HCEC 1CT (cell line): ENCODE measurements around the gene DGUOK.
A peak's percentile ranks its signal among the peaks of the same experiment; 100 is the strongest.

ENCODE experiments used
- DNase-seq: peaks from one replicate; pipeline ENCODE4 v3.0.0-alpha.2; 2017

The DGUOK gene

GRCh38 chr2:73956218-73956865 is 29.7 kb downstream of the DGUOK start:
- DNase-seq, result no peak

- no peak for DNase-seq
These were observed 34.6 kb downstream of the DGUOK start for GRCh38 chr2:73961274-73961673.

GRCh38 chr2:73961823-73962615 is 35.3 kb downstream of the DGUOK start:
- no peak for DNase-seq

- DNase-seq, result no peak
These were observed 36.1 kb downstream of the DGUOK start for GRCh38 chr2:73962798-73963197.

GRCh38 chr2:73963385-73964120 is 36.9 kb downstream of the DGUOK start:
- no peak for DNase-seq

GRCh38 chr2:73964223-73964622 is 37.5 kb downstream of the DGUOK start:
- no peak for DNase-seq

GRCh38 chr2:73965053-73965452 is 38.4 kb downstream of the DGUOK start:
- DNase-seq, result no peak

GRCh38 chr2:73968357-73968937 is 41.8 kb downstream of the DGUOK start:
- no peak for DNase-seq

GRCh38 chr2:73969356-73969755 is 42.7 kb downstream of the DGUOK start:
- DNase-seq, result no peak

- DNase-seq, result no peak
These were observed 43.6 kb downstream of the DGUOK start for GRCh38 chr2:73970141-73970803.

- DNase-seq, result no peak
These were observed 44.3 kb downstream of the DGUOK start for GRCh38 chr2:73970850-73971471.

- no peak for DNase-seq
These were observed 45.0 kb downstream of the DGUOK start for GRCh38 chr2:73971722-73972121.

GRCh38 chr2:73972846-73973245 is 46.2 kb downstream of the DGUOK start:
- no peak for DNase-seq

- DNase-seq, result no peak
These were observed 49.1 kb downstream of the DGUOK start for GRCh38 chr2:73975731-73976130.

- no peak for DNase-seq
These were observed 50.1 kb downstream of the DGUOK start for GRCh38 chr2:73976803-73977202.

GRCh38 chr2:73977466-73977865 is 50.8 kb downstream of the DGUOK start:
- DNase-seq, result no peak

GRCh38 chr2:73979021-73979420 is 52.3 kb downstream of the DGUOK start:
- no peak for DNase-seq

- peak; percentile 89 for DNase-seq
These were observed 53.0 kb downstream of the DGUOK start for GRCh38 chr2:73979686-73980085.

- no peak for DNase-seq
These were observed 53.9 kb downstream of the DGUOK start for GRCh38 chr2:73980566-73980965.

GRCh38 chr2:73981081-73982001 is 54.7 kb downstream of the DGUOK start:
- peak; percentile 62 for DNase-seq

- peak; percentile 45 for DNase-seq
These were observed 55.5 kb downstream of the DGUOK start for GRCh38 chr2:73982140-73982617.
